ENCODE results near the gene ANKRD45. TPM values are rescaled to one million over a fixed set of nuclear protein-coding genes. Genes with fewer than 3 reads are reported as not detected.
"Not testable (repeated sequence)": the region's sequence is repeated elsewhere in the genome, so short reads cannot be mapped to it uniquely, and the experiment has no call there.

Gene ANKRD45
- total and polyA plus RNA-seq, 4 donors = 2.3 to 10.5 (median 5.7) TPM

DNA sequence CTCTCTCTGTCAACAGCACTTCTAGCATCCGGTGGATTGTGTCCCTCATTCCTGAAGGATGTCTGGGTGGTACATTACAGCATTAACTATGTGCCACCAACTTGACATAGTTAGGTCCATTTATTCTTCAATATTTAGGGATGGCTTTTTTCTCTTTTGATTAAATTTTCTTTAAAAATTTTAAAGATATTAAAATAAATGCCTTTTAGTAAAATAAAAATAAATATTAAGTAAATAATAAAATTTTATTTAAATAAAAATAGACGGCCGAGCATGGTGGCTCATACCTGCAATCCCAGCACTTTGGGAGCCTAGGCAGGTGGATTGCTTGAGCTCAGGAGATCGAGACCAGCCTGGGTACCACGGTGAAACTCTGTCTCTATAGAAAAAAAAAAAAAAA, 35.5 kb upstream of the ANKRD45 start:
- ATAC-seq (ENCODE audit: insufficient read depth, low FRiP score) = no peak
- peaks cover 0 to 6% (median 5%) of the 10 kb centered on the region in 3 donors for H3K27me3 ChIP-seq (ENCODE audit: control insufficient read depth in 3 of 3, insufficient read depth in 3 of 3, low read length in 2 of 3)
- WGBS, 2 donors = 81 to 83% methylated on average over 5 of the region's 5 CpGs
- H3K4me3 ChIP-seq = no peak overlapping the region
- no peak for DNase-seq
- no peaks in the 10 kb centered on the region for H3K36me3 ChIP-seq (ENCODE audit: control insufficient read depth in 4 of 4, insufficient read depth in 4 of 4, low read length in 4 of 4)
- no peaks in the 10 kb centered on the region for H3K9me3 ChIP-seq (ENCODE audit: control insufficient read depth in 4 of 4, insufficient read depth in 3 of 4, low read length in 3 of 4)
- no peaks in the 10 kb centered on the region for H3K4me1 ChIP-seq (ENCODE audit: control insufficient read depth in 5 of 5, insufficient read depth in 5 of 5, low read length in 5 of 5)
- TF ChIP-seq, protein P1, sequence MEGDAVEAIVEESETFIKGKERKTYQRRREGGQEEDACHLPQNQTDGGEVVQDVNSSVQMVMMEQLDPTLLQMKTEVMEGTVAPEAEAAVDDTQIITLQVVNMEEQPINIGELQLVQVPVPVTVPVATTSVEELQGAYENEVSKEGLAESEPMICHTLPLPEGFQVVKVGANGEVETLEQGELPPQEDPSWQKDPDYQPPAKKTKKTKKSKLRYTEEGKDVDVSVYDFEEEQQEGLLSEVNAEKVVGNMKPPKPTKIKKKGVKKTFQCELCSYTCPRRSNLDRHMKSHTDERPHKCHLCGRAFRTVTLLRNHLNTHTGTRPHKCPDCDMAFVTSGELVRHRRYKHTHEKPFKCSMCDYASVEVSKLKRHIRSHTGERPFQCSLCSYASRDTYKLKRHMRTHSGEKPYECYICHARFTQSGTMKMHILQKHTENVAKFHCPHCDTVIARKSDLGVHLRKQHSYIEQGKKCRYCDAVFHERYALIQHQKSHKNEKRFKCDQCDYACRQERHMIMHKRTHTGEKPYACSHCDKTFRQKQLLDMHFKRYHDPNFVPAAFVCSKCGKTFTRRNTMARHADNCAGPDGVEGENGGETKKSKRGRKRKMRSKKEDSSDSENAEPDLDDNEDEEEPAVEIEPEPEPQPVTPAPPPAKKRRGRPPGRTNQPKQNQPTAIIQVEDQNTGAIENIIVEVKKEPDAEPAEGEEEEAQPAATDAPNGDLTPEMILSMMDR (IDR thresholded peaks at IDR 0.05; ENCODE audit: control extremely low read depth, extremely low read depth) = no peak
- H3K9ac ChIP-seq (ENCODE audit: insufficient read depth in 1 of 2, low read length in 2 of 2) = no peak overlapping the region
- no peak overlapping the region for H3K27ac ChIP-seq (ENCODE audit: low read depth in 1 of 2, low read length in 1 of 2)

DNA sequence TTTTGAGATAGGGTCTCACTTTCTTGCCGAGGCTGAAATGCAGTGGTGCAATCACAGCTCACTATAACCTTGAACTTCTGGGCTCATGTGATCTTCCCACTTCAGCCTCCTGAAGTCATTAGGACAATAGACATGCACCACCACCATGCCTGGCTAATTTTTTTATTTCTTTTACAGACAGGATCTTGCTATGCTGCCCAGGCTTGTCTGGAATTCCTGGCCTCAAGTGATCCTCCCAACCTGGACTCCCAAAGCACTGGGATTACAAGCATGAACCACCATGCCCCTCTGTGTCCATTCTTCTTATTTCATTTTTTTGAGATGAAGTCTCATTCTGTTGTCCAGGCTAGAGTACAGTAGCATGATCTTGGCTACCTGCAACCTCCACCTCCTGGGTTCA, 33.1 kb upstream of the ANKRD45 start:
- DNase-seq (no peak), ATAC-seq (ENCODE audit: insufficient read depth, low FRiP score) (no peak)
- no peak overlapping the region for H3K9ac ChIP-seq (ENCODE audit: insufficient read depth in 1 of 2, low read length in 2 of 2)
- H3K36me3 ChIP-seq (ENCODE audit: control insufficient read depth in 4 of 4, insufficient read depth in 4 of 4, low read length in 4 of 4) = no peaks in the 10 kb centered on the region
- H3K27ac ChIP-seq (ENCODE audit: low read depth in 1 of 2, low read length in 1 of 2) = no peak overlapping the region
- H3K27me3 ChIP-seq (ENCODE audit: control insufficient read depth in 3 of 3, insufficient read depth in 3 of 3, low read length in 2 of 3) = peaks cover 0 to 2% (median 0%) of the 10 kb centered on the region in 3 donors
- no peaks in the 10 kb centered on the region for H3K4me1 ChIP-seq (ENCODE audit: control insufficient read depth in 5 of 5, insufficient read depth in 5 of 5, low read length in 5 of 5)
- TF ChIP-seq, protein P1 (IDR thresholded peaks at IDR 0.05; ENCODE audit: control extremely low read depth, extremely low read depth) = no peak
- H3K4me3 ChIP-seq = no peak overlapping the region
- 80 to 90% methylated on average over 1 of the region's 1 CpG for WGBS, 2 donors
- no peaks in the 10 kb centered on the region for H3K9me3 ChIP-seq (ENCODE audit: control insufficient read depth in 4 of 4, insufficient read depth in 3 of 4, low read length in 3 of 4)

- 92 to 95% methylated on average over 6 of the region's 6 CpGs for WGBS, 2 donors
- H3K36me3 ChIP-seq (ENCODE audit: control insufficient read depth in 4 of 4, insufficient read depth in 4 of 4, low read length in 4 of 4); H3K4me1 ChIP-seq (ENCODE audit: control insufficient read depth in 5 of 5, insufficient read depth in 5 of 5, low read length in 5 of 5); H3K27ac ChIP-seq (ENCODE audit: low read depth in 1 of 2, low read length in 1 of 2); H3K9ac ChIP-seq (ENCODE audit: insufficient read depth in 1 of 2, low read length in 2 of 2); ATAC-seq (ENCODE audit: insufficient read depth, low FRiP score); H3K4me3 ChIP-seq; H3K9me3 ChIP-seq (ENCODE audit: control insufficient read depth in 4 of 4, insufficient read depth in 3 of 4, low read length in 3 of 4); DNase-seq; H3K27me3 ChIP-seq (ENCODE audit: control insufficient read depth in 3 of 3, insufficient read depth in 3 of 3, low read length in 2 of 3): not testable (repeated sequence)
Measured at GRCh38 chr1:173701299-173701698, 31.6 kb upstream of the ANKRD45 start.

- Histone ChIP-seq H3K4me3 (no peak overlapping the region), H3K9ac (ENCODE audit: insufficient read depth in 1 of 2, low read length in 2 of 2) (no peak overlapping the region)
Measured at GRCh38 chr1:173693238-173693637, 23.6 kb upstream of the ANKRD45 start.

More at GRCh38 chr1:173693238-173693637, 23.6 kb upstream of the ANKRD45 start:
- Histone ChIP-seq H3K27me3 (ENCODE audit: control insufficient read depth in 3 of 3, insufficient read depth in 3 of 3, low read length in 2 of 3) (no peaks in the 10 kb centered on the region), H3K27ac (ENCODE audit: low read depth in 1 of 2, low read length in 1 of 2) (no peak overlapping the region), H3K36me3 (ENCODE audit: control insufficient read depth in 4 of 4, insufficient read depth in 4 of 4, low read length in 4 of 4) (no peaks in the 10 kb centered on the region), H3K4me1 (ENCODE audit: control insufficient read depth in 5 of 5, insufficient read depth in 5 of 5, low read length in 5 of 5) (no peaks in the 10 kb centered on the region), H3K9me3 (ENCODE audit: control insufficient read depth in 4 of 4, insufficient read depth in 3 of 4, low read length in 3 of 4) (no peaks in the 10 kb centered on the region)
- DNase-seq (no peak), ATAC-seq (ENCODE audit: insufficient read depth, low FRiP score) (no peak)
- TF ChIP-seq, protein P1 (IDR thresholded peaks at IDR 0.05; ENCODE audit: control extremely low read depth, extremely low read depth) = no peak
